Measurements from ENCODE around the gene SLC25A1.

Gene SLC25A1

GRCh38 chr22:19223110-19223509, 44.6 kb upstream of the SLC25A1 start:
- TF ChIP-seq CTCF (IDR thresholded peaks at IDR 0.05), result no peak
- no peak for TF ChIP-seq ZFX (IDR thresholded peaks at IDR 0.05; ENCODE audit: borderline replicate concordance)
- no peak overlapping the region for H3K27ac ChIP-seq

DNA sequence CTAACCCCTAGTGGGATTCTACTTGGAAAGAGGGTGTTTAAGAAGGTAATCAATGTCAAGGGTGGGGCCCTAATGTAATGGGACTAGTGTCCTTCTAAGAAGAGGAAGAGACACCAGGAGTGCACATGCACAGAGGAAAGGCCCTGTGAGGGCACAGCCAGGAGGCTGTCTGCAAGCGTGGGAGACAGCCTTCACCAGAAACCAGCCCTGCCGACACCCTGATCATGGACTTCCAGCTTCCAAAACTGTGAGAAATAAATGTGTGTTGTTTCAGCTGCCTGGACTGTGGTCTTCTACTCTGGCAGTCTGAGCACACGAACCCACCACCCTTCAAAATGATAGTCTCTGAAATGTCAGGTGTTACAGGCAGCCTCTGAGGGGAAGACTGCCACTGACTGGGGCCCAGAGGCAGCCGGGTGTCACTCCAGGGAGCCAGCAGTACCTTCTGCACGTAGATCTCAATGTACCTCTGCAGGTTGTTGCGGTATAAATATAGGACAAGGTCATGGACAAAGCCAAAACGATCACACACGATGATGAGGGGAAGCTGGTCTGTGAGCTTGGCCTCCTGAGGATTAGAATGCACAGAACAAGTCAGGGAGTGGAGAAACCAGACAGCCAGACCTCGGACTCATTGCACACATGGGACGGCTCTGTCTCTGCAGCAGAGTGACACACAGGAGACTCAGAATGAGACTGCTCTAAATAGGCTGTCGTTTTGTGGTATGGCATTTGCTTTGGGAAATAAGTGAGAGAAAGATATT, 43.9 kb upstream of the SLC25A1 start:
- TF ChIP-seq CTCF (IDR thresholded peaks at IDR 0.05), result no peak
- no peak for TF ChIP-seq ZFX (IDR thresholded peaks at IDR 0.05; ENCODE audit: borderline replicate concordance)
- H3K27ac ChIP-seq, result no peak overlapping the region

DNA sequence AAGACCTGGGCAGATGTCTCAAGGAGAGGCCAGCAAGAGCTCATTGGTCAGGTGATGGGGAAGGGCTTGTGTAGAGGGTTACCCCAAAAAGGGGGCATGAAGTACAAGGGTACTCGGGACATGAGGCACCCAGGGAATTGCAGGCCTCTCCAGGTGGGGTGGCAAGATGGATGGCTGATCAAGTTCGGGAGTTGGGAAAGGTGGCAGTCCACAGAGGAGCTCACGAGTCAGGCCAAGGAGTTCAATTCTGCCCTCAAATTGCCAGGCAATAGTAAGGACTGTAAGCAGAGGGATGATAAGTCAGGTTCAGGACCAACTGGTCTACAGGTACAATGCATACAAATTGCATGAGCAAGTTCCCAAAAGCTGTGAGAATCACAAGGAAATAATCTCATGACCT, 42.3 kb upstream of the SLC25A1 start:
- no peak overlapping the region for H3K27ac ChIP-seq
- no peak for TF ChIP-seq CTCF (IDR thresholded peaks at IDR 0.05)
- TF ChIP-seq ZFX (IDR thresholded peaks at IDR 0.05; ENCODE audit: borderline replicate concordance), result no peak

GRCh38 chr22:19218541-19219233, 40.2 kb upstream of the SLC25A1 start:
- no peak overlapping the region for H3K27ac ChIP-seq
- no peak for TF ChIP-seq CTCF (IDR thresholded peaks at IDR 0.05)
- TF ChIP-seq ZFX (IDR thresholded peaks at IDR 0.05; ENCODE audit: borderline replicate concordance), result no peak

DNA sequence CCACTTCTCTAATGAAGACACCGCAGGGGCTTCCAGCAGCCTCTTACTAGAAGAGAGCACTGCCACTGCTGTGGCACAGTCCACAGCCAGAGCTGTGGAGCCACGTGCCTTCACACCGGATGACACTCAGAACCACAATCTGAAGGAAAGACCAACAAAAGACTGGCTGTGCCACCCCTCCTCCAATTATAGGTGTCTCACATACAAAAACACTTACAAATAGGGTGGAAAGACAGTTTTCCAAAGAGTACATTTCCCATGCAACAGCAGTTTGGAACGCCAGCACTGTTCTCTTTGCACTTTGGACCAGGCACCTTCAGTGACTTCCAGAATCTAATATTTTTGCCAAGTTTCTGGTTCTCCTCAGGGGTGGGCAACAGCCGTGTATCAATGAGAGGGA, 38.0 kb upstream of the SLC25A1 start:
- H3K27ac ChIP-seq, result no peak overlapping the region
- TF ChIP-seq CTCF (IDR thresholded peaks at IDR 0.05), result no peak
- TF ChIP-seq ZFX (IDR thresholded peaks at IDR 0.05; ENCODE audit: borderline replicate concordance), result no peak

GRCh38 chr22:19215360-19215759, 36.8 kb upstream of the SLC25A1 start:
- H3K27ac ChIP-seq, result no peak overlapping the region
- TF ChIP-seq ZFX (IDR thresholded peaks at IDR 0.05; ENCODE audit: borderline replicate concordance), result no peak
- no peak for TF ChIP-seq CTCF (IDR thresholded peaks at IDR 0.05)

DNA sequence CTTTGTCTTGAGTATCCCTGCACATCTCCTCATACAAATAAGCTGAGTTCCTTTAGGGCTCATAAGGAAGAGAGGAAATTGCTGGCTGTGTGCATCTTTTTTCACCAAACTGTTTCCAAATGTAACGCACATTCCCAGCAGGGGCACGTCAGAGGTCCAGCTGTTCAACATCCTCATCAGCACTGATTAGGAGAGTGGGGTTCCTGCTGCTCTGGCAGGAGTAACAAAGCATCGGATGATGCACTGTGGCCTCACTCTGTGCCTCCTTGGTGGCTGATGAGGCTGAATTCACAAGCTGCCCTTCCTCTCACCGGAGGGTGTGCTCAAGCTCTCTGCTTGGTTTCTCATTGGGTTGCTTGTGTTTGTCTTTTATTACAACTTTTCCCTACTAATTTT, 35.5 kb upstream of the SLC25A1 start:
- no peak overlapping the region for H3K27ac ChIP-seq
- TF ChIP-seq ZFX (IDR thresholded peaks at IDR 0.05; ENCODE audit: borderline replicate concordance) (no peak), CTCF (IDR thresholded peaks at IDR 0.05) (no peak)
